Smooth muscle cell (in vitro differentiated cells): ENCODE measurements around the gene COL25A1. TPM values are rescaled to one million over a fixed set of nuclear protein-coding genes. Genes with fewer than 3 reads are reported as not detected.

ENCODE experiments used
- DNase-seq: peaks from one replicate; lab custom pipeline; 2025; ENCODE audit not compliant: unreplicated experiment; lab: John Stamatoyannopoulos, UW
- H2AFZ ChIP-seq: fragments of 200-600 bp; sonication (generic); 2 replicates; pipeline ENCODE4 v1.6.0; 2016; ENCODE audit warnings: antibody characterized with exemption, low read depth, mild to moderate bottlenecking
- H3F3A ChIP-seq: fragments of 200-600 bp; sonication (generic); 2 replicates; pipeline ENCODE4 v1.6.0; 2017; ENCODE audit warnings: antibody characterized with exemption, low read depth
- H3K27ac ChIP-seq: fragments of 200-600 bp; sonication (generic); 2 replicates; pipeline ENCODE4 v1.5.1; 2016; ENCODE audit warnings: low read depth, mild to moderate bottlenecking
- H3K27me3 ChIP-seq: fragments of 200-600 bp; sonication (generic); 2 replicates; pipeline ENCODE4 v1.6.1; 2016; ENCODE audit warnings: low read depth, mild to moderate bottlenecking
- H3K36me3 ChIP-seq: fragments of 200-600 bp; sonication (generic); 2 replicates; pipeline ENCODE4 v1.5.1; 2016; ENCODE audit warnings: low read depth
- H3K4me1 ChIP-seq: fragments of 200-600 bp; sonication (generic); 2 replicates; pipeline ENCODE4 v1.5.1; 2016; ENCODE audit warnings: low read depth
- H3K4me2 ChIP-seq: fragments of 200-600 bp; sonication (generic); 2 replicates; pipeline ENCODE4 v1.6.0; 2016; ENCODE audit warnings: mild to moderate bottlenecking
- H3K4me3 ChIP-seq: fragments of 200-600 bp; sonication (generic); 2 replicates; pipeline ENCODE4 v1.5.1; 2016; ENCODE audit warnings: mild to moderate bottlenecking
- H3K79me2 ChIP-seq: fragments of 200-600 bp; sonication (generic); 2 replicates; pipeline ENCODE4 v1.6.0; 2016; ENCODE audit warnings: low read depth, mild to moderate bottlenecking
- H3K9ac ChIP-seq: fragments of 200-600 bp; sonication (generic); 2 replicates; pipeline ENCODE4 v1.6.0; 2016; ENCODE audit warnings: low read depth
- H3K9me3 ChIP-seq: fragments of 200-600 bp; sonication (generic); replicated peaks from 2 replicates; pipeline ENCODE4 v1.5.1; 2016; ENCODE audit warnings: low read depth
- H4K20me1 ChIP-seq: fragments of 200-600 bp; sonication (generic); 2 replicates; pipeline ENCODE4 v1.6.0; 2016; ENCODE audit warnings: low read depth
- CTCF ChIP-seq: fragments of 200-600 bp; sonication (generic); IDR thresholded peaks from 2 replicates; pipeline ENCODE4 v1.5.1; 2017; ENCODE audit warnings: borderline replicate concordance, mild to moderate bottlenecking, antibody characterized with exemption; ENCODE audit not compliant: insufficient read depth, poor library complexity, severe bottlenecking
- WGBS: methylation state at CpG from one replicate; pipeline ENCODE4 v1.1.7; 2016; ENCODE audit warnings: low lambda C conversion rate; 5-methylcytosine and 5-hydroxymethylcytosine counted together
- polyA plus RNA-seq: library from polyadenylated mRNA; unstranded; fragments of >200 nt; fragmentation: Nextera tagmentation; extraction: Ambion mirVana; gene quantifications from 2 replicates; pipeline ENCODE4 v1.2.1, GENCODE V29; 2016
- total RNA-seq: library from RNA; depleted of rRNA; stranded (reverse); fragments of >200 nt; gene quantifications from 2 replicates; pipeline ENCODE4 v1.2.3, GENCODE V29; 2014

Gene COL25A1
- total and polyA plus RNA-seq, 2 experiments from 2014 or later, result 2.9 to 4.7 TPM

- no peak overlapping the region for H3K9ac ChIP-seq
- H3K4me2 ChIP-seq, result no peak overlapping the region
- H3K4me3 ChIP-seq, result no peak overlapping the region
- H3K79me2 ChIP-seq, result no peaks in the 10 kb centered on the region
- no peak for TF ChIP-seq CTCF
- H3K27me3 ChIP-seq, result peaks cover 9% of the 10 kb centered on the region
- no peak for DNase-seq
- H3K27ac ChIP-seq, result no peak overlapping the region
- no peaks in the 10 kb centered on the region for H4K20me1 ChIP-seq
- 74% methylated on average over 1 of the region's 1 CpG for WGBS
- no peaks in the 10 kb centered on the region for H3K9me3 ChIP-seq
- H2AFZ ChIP-seq, result no peak overlapping the region
- H3K36me3 ChIP-seq, result no peaks in the 10 kb centered on the region
- no peaks in the 10 kb centered on the region for H3K4me1 ChIP-seq
- H3F3A ChIP-seq, result no peaks in the 10 kb centered on the region
Measured at GRCh38 chr4:108820492-108821350, 481.7 kb downstream of the COL25A1 start.

- Histone ChIP-seq H3K9ac (no peak overlapping the region), H2AFZ (no peak overlapping the region), H3K9me3 (no peaks in the 10 kb centered on the region), H4K20me1 (no peaks in the 10 kb centered on the region), H3K79me2 (no peaks in the 10 kb centered on the region), H3F3A (no peaks in the 10 kb centered on the region), H3K4me2 (no peak overlapping the region), H3K27me3 (peaks cover 22% of the 10 kb centered on the region), H3K36me3 (no peaks in the 10 kb centered on the region), H3K4me1 (no peaks in the 10 kb centered on the region), H3K4me3 (no peak overlapping the region), H3K27ac (no peak overlapping the region)
- 85% methylated on average over 4 of the region's 4 CpGs for WGBS
- no peak for TF ChIP-seq CTCF
- DNase-seq, result no peak
Measured at GRCh38 chr4:108814326-108814725, 488.1 kb downstream of the COL25A1 start.

- H2AFZ ChIP-seq, result no peak overlapping the region
- H3K9me3 ChIP-seq, result no peaks in the 10 kb centered on the region
- no peak for TF ChIP-seq CTCF
- H3K4me2 ChIP-seq, result no peak overlapping the region
- no peak overlapping the region for H3K27ac ChIP-seq
- H3K4me3 ChIP-seq, result no peak overlapping the region
- H3K36me3 ChIP-seq, result no peaks in the 10 kb centered on the region
- peaks cover 22% of the 10 kb centered on the region for H3K27me3 ChIP-seq
- no peak overlapping the region for H3K9ac ChIP-seq
- no peak for DNase-seq
- no peaks in the 10 kb centered on the region for H4K20me1 ChIP-seq
- H3K79me2 ChIP-seq, result no peaks in the 10 kb centered on the region
- WGBS, result 87% methylated on average over 3 of the region's 3 CpGs
- H3F3A ChIP-seq, result no peaks in the 10 kb centered on the region
- H3K4me1 ChIP-seq, result no peaks in the 10 kb centered on the region
Measured at GRCh38 chr4:108813261-108813660, 489.2 kb downstream of the COL25A1 start.

- no peaks in the 10 kb centered on the region for H3F3A ChIP-seq
- H3K27me3 ChIP-seq, result peaks cover 13% of the 10 kb centered on the region
- no peak for DNase-seq
- TF ChIP-seq CTCF, result no peak
- no peaks in the 10 kb centered on the region for H3K9me3 ChIP-seq
- H3K27ac ChIP-seq, result no peak overlapping the region
- no peaks in the 10 kb centered on the region for H3K4me1 ChIP-seq
- WGBS, result 89% methylated on average over 1 of the region's 1 CpG
- H3K9ac ChIP-seq, result no peak overlapping the region
- H3K4me2 ChIP-seq, result no peak overlapping the region
- H3K36me3 ChIP-seq, result no peaks in the 10 kb centered on the region
- H4K20me1 ChIP-seq, result no peaks in the 10 kb centered on the region
- H3K79me2 ChIP-seq, result no peaks in the 10 kb centered on the region
- no peak overlapping the region for H2AFZ ChIP-seq
- H3K4me3 ChIP-seq, result no peak overlapping the region
Measured at GRCh38 chr4:108811486-108811885, 491.0 kb downstream of the COL25A1 start.
